ENCODE measurements around the gene THAP8.

The THAP8 gene

DNA sequence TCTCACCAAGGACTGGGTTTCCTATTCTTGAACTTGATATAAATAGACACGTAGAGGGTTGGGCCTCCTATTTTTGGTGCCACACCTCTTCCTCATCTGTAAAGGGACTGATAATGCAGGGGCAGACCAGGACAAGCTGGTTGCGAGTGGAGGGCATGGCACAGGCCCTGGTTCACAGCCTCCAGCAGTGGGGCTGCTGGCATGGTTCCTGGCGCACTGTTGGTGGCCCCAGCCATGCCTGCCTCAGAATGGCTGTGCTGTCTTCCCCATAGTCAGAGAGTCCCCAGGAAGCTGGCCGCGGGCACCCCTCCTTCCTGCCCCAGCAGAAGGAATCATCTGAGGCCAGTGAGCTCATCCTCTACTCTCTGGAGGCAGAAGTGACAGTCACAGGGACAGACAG lies 46.4 kb upstream of the THAP8 start:
- H3K4me3 ChIP-seq (ENCODE audit: low read depth in 1 of 2, low read length in 2 of 2), result no peak overlapping the region
- ATAC-seq (ENCODE audit: insufficient read depth, low read depth), result no peak
- H3K36me3 ChIP-seq (ENCODE audit: insufficient read depth, low read length), result peaks cover 95% of the 10 kb centered on the region
- no peaks in the 10 kb centered on the region for H3K9me3 ChIP-seq (ENCODE audit: insufficient read depth, low read length, severe bottlenecking)
- H4K20me1 ChIP-seq (ENCODE audit: insufficient read depth, low read length), result peaks cover 31% of the 10 kb centered on the region
- H2AFZ ChIP-seq (ENCODE audit: low read depth, low read length), result no peak overlapping the region
- H3K79me2 ChIP-seq (ENCODE audit: insufficient read depth, low read length), result no peaks in the 10 kb centered on the region
- no peak for DNase-seq
- no peak overlapping the region for H3K4me2 ChIP-seq (ENCODE audit: insufficient read depth, low read length)
- H3K4me1 ChIP-seq (ENCODE audit: insufficient read depth, low read length), result no peaks in the 10 kb centered on the region
- H3K27me3 ChIP-seq (ENCODE audit: insufficient read depth, low read length, poor library complexity), result no peaks in the 10 kb centered on the region
- no peak overlapping the region for H3K27ac ChIP-seq (ENCODE audit: low read length)
- TF ChIP-seq, protein P1, sequence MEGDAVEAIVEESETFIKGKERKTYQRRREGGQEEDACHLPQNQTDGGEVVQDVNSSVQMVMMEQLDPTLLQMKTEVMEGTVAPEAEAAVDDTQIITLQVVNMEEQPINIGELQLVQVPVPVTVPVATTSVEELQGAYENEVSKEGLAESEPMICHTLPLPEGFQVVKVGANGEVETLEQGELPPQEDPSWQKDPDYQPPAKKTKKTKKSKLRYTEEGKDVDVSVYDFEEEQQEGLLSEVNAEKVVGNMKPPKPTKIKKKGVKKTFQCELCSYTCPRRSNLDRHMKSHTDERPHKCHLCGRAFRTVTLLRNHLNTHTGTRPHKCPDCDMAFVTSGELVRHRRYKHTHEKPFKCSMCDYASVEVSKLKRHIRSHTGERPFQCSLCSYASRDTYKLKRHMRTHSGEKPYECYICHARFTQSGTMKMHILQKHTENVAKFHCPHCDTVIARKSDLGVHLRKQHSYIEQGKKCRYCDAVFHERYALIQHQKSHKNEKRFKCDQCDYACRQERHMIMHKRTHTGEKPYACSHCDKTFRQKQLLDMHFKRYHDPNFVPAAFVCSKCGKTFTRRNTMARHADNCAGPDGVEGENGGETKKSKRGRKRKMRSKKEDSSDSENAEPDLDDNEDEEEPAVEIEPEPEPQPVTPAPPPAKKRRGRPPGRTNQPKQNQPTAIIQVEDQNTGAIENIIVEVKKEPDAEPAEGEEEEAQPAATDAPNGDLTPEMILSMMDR (IDR thresholded peaks at IDR 0.05; ENCODE audit: borderline replicate concordance, extremely low read depth, low read length, poor library complexity, severe bottlenecking), result no peak
- H3K9ac ChIP-seq (ENCODE audit: low read depth, low read length), result no peak overlapping the region

DNA sequence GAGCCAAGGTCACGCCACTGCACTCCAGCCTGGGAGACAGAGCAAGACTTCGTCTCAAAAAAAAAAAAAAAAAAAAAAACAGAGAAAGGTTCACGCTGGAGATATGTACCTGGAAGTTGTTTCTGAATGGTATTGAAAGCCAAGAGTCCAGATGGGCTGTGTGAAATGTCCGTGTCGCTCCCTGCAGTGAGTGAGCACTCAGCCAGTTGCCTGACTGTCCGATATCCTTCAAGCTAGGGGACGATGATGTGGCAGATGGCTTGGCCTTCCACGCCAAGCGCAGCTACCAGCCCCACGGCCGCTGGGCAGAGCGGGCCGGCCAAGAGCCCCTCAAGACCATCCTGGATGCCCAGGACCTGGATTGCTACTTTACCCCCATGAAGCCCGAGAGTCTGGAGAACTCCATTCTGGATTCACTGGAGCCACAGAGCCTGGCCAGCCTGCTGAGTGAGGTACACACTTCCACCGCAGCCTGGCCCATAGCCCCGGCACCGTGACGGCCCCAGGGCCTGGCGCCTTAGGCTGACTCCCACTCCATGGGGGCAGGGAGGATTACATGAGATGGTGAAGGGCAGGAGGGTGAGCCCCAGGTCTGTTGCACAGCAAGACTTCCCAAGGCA lies 45.2 kb upstream of the THAP8 start:
- no peak overlapping the region for H3K27ac ChIP-seq (ENCODE audit: low read length)
- ATAC-seq (ENCODE audit: insufficient read depth, low read depth) (no peak), DNase-seq (no peak)
- no peak overlapping the region for H3K9ac ChIP-seq (ENCODE audit: low read depth, low read length)
- H2AFZ ChIP-seq (ENCODE audit: low read depth, low read length), result no peak overlapping the region
- no peaks in the 10 kb centered on the region for H3K9me3 ChIP-seq (ENCODE audit: insufficient read depth, low read length, severe bottlenecking)
- no peak overlapping the region for H3K4me3 ChIP-seq (ENCODE audit: low read depth in 1 of 2, low read length in 2 of 2)
- peaks cover 23% of the 10 kb centered on the region for H4K20me1 ChIP-seq (ENCODE audit: insufficient read depth, low read length)
- H3K4me2 ChIP-seq (ENCODE audit: insufficient read depth, low read length), result no peak overlapping the region
- peaks cover 94% of the 10 kb centered on the region for H3K36me3 ChIP-seq (ENCODE audit: insufficient read depth, low read length)
- no peaks in the 10 kb centered on the region for H3K79me2 ChIP-seq (ENCODE audit: insufficient read depth, low read length)
- H3K27me3 ChIP-seq (ENCODE audit: insufficient read depth, low read length, poor library complexity), result no peaks in the 10 kb centered on the region
- H3K4me1 ChIP-seq (ENCODE audit: insufficient read depth, low read length), result no peaks in the 10 kb centered on the region
- no peak for TF ChIP-seq EZH2 (IDR thresholded peaks at IDR 0.05; ENCODE audit: borderline replicate concordance, low read depth, low read length, severe bottlenecking)
- TF ChIP-seq, protein P1 (IDR thresholded peaks at IDR 0.05; ENCODE audit: borderline replicate concordance, extremely low read depth, low read length, poor library complexity, severe bottlenecking), result no peak

DNA sequence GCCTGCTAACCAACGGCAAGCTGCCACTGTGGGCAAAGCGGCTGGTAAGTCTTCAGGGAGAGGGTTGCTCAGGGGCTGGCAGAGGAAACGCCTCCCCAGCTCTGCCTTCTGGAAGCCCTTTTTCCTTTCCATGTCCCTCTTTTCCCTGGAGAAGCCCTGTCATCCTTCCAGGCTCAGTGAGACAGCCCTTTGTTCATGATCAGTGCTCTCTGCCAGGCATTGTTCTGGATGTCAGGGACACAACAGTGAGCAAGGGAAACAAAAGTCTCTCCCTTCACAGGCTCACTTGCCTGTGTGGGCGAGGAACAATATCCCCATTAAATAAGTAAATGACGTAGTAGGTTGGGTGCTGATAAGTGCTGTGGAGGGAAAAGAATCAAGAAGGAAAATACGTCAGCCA lies 43.0 kb upstream of the THAP8 start:
- no peak for ATAC-seq (ENCODE audit: insufficient read depth, low read depth)
- no peaks in the 10 kb centered on the region for H3K4me1 ChIP-seq (ENCODE audit: insufficient read depth, low read length)
- H2AFZ ChIP-seq (ENCODE audit: low read depth, low read length), result no peak overlapping the region
- H3K79me2 ChIP-seq (ENCODE audit: insufficient read depth, low read length), result no peaks in the 10 kb centered on the region
- TF ChIP-seq, protein P1 (IDR thresholded peaks at IDR 0.05; ENCODE audit: borderline replicate concordance, extremely low read depth, low read length, poor library complexity, severe bottlenecking), result no peak
- TF ChIP-seq EZH2 (IDR thresholded peaks at IDR 0.05; ENCODE audit: borderline replicate concordance, low read depth, low read length, severe bottlenecking), result no peak
- no peaks in the 10 kb centered on the region for H3K27me3 ChIP-seq (ENCODE audit: insufficient read depth, low read length, poor library complexity)
- H3K4me2 ChIP-seq (ENCODE audit: insufficient read depth, low read length), result no peak overlapping the region
- DNase-seq, result no peak
- no peaks in the 10 kb centered on the region for H3K9me3 ChIP-seq (ENCODE audit: insufficient read depth, low read length, severe bottlenecking)
- H3K36me3 ChIP-seq (ENCODE audit: insufficient read depth, low read length), result peaks cover 94% of the 10 kb centered on the region
- no peak overlapping the region for H3K9ac ChIP-seq (ENCODE audit: low read depth, low read length)
- H3K4me3 ChIP-seq (ENCODE audit: low read depth in 1 of 2, low read length in 2 of 2), result no peak overlapping the region
- peaks cover 13% of the 10 kb centered on the region; the same call in 1 of the 2 replicates for H4K20me1 ChIP-seq (ENCODE audit: insufficient read depth, low read length)
- H3K27ac ChIP-seq (ENCODE audit: low read length), result no peak overlapping the region

DNA sequence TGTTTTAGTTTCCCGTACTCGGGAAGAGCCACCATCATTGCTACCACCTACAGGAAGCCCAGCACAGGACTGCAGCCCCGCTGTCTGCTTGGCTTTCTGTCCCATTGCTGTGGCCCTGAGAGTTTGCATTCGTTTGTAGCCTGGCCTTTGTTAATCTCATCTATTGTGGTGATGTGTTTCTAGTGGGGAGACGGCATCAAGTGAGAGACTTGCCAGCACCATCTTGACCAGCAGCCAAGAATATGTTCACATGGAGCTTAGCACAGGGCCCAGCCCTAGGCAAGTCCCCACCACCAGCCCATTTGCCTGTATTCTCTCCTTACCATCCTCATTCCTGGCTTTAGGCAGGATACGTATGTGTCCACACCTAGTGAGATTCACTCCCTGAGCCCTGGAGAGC lies 39.6 kb upstream of the THAP8 start:
- Histone ChIP-seq H3K36me3 (ENCODE audit: insufficient read depth, low read length) (peaks cover 95% of the 10 kb centered on the region), H3K9me3 (ENCODE audit: insufficient read depth, low read length, severe bottlenecking) (no peaks in the 10 kb centered on the region), H3K4me2 (ENCODE audit: insufficient read depth, low read length) (no peak overlapping the region), H3K27me3 (ENCODE audit: insufficient read depth, low read length, poor library complexity) (no peaks in the 10 kb centered on the region), H2AFZ (ENCODE audit: low read depth, low read length) (no peak overlapping the region), H3K9ac (ENCODE audit: low read depth, low read length) (no peak overlapping the region), H3K4me1 (ENCODE audit: insufficient read depth, low read length) (no peaks in the 10 kb centered on the region), H3K4me3 (ENCODE audit: low read depth in 1 of 2, low read length in 2 of 2) (no peak overlapping the region), H3K79me2 (ENCODE audit: insufficient read depth, low read length) (no peaks in the 10 kb centered on the region), H4K20me1 (ENCODE audit: insufficient read depth, low read length) (peaks cover 8% of the 10 kb centered on the region), H3K27ac (ENCODE audit: low read length) (no peak overlapping the region)
- no peak for TF ChIP-seq EZH2 (IDR thresholded peaks at IDR 0.05; ENCODE audit: borderline replicate concordance, low read depth, low read length, severe bottlenecking)
- TF ChIP-seq, protein P1 (IDR thresholded peaks at IDR 0.05; ENCODE audit: borderline replicate concordance, extremely low read depth, low read length, poor library complexity, severe bottlenecking), result no peak
- no peak for DNase-seq
- ATAC-seq (ENCODE audit: insufficient read depth, low read depth), result no peak

Data from DND-41 (cell line).